Ramos (cell line): Measurements from ENCODE around the gene STIM2.

Experiments used
- in situ Hi-C: fragments of 300-500 bp; cut with MboI; formaldehyde crosslinking; loops from one replicate; pipeline ENCODE4 v1.14.3; 2022; ENCODE audit warnings: low sequenced_read_pairs; ENCODE audit not compliant: unreplicated experiment

The STIM2 gene

DNA sequence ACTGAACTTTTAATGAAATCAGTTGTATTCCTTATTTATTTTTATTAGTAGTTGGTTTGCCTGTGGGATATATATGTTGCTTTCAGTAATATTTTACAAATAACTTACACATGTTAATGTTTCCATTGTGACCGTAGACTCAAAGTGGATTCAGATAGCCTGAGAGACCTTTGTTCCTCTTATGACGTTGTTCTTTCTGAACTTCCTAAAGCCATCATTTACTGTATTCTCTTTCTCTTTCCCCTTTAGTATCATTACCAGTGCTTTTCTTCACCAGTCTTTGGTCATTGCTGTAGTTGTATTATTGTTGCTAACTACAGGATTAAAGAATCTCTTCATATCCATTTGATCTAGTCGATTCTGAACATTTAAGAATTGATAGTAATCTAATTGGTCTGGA, 4.3 kb downstream of the STIM2 start:
- in situ Hi-C loops: no loop called here

DNA sequence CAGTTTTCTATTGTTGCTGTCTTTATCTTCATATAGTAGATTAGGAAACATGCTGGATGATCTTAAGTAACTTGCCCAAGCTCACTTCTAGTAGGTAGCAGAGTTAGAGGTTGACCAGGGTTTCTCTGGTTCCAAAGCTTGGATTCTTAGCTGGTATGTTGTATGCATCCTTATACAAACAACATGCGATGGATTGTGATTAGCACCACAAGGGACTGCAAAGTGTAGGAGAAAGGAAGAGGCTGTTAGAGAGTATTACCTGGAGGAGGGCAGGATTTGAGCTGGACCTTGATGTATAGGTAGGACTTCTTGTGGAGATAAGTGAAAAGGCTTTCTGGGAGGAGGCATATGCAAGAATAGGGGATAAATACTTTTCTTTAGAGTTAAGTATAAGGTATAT, 5.6 kb downstream of the STIM2 start:
- in situ Hi-C loops: no loop called here

DNA sequence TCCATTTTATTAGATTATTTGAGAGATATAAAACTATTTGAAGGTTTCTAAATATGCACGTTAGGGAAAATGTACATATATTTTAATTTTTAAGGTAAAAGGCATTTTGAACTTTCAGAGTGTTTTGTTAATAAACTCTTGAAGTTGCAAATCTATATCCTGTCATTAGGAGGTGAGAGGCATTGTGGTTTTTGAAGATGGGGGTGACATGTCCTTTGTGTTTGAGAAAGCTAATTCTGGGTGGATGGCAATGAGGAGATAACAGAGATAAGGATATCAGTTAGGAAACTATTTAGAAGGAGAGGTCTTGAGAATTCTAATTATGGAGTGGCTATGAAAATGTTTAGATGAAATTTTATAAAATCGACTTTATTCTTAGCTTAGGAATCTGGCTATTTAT, 6.1 kb downstream of the STIM2 start:
- in situ Hi-C loops: no loop called here

DNA sequence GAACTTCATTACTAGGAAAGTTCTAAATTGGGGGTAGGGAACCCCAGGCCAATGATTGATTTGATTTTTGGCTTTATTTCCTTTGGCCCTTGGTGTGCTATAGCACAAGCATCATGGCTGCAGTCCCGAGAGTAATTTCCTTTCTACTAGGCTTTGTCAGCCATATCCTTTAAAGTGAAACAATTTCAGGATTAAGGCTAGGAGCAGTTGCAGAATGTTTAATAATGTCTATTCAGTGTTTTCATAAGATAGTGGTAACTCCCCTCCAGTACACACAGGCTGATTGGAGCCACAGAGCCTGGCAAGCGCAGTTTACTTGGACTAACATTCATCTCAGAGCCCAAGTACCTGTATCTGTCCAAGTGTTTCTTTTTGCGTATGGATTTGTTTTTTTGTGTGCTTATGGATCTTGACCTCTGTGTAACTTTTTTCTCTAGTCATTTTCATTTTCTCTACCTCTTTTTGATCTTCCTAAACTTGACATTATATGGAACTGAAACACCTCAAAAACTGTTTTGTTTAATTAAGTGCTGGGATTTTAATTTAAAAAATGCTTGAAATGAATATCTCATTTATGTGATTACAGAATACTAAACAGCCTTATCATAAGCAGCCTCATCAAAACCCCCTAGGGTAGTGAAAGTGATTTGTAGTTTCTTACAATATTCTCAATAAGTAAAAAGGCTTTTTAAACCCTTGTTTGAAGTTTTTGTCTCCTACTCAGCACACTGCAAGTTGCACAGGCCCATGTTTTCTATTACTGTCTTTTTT, 7.5 kb downstream of the STIM2 start:
- in situ Hi-C loops: no loop called here

DNA sequence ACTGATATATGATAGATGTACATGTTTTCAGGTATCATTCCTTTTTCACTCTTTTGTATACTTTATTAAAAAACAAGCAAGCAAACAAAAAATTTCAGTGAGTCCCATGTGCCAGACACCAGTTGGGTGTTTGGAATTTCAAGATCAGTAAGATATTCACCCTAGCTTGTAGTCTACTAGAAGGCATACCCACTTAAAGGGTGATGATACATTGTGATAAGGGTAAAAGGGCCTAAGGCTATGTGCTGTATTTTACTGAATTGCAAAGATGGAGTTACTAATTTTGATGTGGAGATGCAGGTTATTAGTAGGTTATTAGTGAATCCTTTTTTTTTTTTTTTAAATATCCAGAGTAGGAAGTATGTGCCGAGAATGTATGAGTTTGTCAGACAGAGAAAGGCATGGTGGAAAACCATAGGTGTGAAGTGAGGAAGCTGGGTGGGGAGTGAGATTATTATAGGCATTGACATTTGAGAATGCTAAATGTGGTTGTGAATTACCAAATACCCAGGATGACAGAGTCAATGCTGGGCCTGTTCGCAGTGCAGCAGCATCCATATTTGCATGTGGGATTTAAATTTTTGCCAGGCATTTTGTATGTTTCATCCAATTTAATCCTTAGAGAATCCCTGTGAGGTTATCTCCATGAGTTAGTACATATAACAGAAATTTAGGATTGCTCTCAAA, 10.1 kb downstream of the STIM2 start:
- in situ Hi-C loops: no loop called here

DNA sequence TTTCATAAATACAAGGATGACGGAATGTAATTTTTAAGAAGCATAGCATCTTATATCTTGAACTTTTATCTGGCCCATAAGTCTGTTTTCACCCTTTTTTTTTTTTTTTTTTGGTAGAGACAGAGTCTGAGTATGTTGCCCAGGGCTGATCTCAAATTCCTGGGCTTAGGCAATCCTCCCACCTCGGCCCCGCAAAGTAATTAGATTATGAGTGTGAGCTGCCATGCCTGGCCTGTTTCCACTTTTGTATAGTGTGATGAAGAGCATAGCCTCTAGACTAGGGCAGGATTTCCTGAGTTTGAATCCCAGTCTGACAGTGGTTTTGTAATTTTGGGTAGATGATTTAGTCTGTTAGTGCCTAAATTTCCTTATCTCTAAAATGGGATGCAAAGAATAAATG, 11.0 kb downstream of the STIM2 start:
- in situ Hi-C loops: no loop called here

DNA sequence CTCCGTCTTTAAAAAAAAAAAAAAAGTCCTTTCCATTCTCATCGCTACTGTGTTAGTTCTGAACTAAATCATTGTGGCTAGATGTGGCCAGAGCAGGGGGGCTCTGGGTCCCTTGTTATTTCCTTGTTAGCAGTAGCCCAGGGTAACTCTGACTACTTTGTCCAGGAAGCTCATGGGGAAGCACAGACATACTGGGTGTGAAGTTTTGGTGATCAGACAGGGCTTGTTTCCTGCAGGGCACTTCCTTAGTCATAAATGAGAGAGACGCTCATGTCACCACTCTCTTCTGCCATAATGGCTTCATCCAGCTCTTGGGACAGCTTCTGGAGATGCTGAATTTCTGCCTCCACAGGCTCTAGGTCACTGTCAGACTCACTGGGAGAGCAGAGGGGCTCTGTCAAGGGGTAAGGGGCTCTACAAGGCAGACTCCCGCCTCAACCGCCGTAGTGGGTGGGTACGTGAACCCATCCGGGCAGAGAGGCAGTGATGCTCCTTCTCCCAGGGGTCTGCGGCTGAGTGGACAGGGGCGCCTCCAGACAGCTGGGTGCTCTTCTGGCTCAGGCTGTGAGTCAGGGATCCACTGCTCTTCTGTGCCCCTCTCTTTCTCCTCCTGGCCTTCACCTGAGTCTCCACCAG, 12.9 kb downstream of the STIM2 start:
- in situ Hi-C loops: no loop called here

DNA sequence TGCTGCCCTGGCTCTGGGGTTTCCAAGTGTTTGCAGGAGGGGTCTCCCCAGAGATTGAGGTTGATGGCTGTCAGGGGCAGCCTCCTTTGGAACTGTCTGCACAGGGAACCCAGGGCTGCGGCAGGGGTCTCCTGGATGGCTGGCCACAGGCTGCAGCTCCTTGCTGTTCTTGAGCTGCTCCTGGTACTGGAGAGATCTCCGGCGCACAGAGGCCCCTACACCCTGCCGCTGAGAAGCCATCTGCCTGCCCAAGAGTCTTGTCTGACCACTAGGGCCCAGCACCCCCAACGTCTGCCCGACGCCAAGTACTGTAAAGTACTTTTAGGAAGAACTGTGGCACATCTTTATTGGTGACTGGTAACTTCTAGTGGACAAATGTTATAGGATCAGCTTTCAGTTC, 13.5 kb downstream of the STIM2 start:
- in situ Hi-C loops: no loop called here

DNA sequence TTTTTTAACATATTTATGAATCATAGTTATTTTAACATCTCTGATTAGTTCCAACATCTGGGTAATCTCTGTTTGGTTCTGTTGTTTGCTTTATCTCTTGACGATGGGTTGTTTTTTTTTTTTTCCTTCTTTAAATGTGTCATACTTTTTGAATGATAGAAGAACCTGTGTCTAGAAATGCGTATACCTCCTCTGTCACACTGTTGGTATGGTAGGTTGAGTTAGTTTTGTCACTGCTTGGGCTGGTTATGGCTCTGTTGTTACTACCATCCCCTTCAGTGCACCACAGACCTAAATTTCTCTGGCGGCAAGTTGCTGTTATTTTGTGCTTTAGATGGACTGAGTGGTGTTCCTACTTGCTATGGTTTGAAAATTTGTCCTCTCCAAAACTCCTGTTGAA, 16.8 kb downstream of the STIM2 start:
- in situ Hi-C loops: no loop called here

DNA sequence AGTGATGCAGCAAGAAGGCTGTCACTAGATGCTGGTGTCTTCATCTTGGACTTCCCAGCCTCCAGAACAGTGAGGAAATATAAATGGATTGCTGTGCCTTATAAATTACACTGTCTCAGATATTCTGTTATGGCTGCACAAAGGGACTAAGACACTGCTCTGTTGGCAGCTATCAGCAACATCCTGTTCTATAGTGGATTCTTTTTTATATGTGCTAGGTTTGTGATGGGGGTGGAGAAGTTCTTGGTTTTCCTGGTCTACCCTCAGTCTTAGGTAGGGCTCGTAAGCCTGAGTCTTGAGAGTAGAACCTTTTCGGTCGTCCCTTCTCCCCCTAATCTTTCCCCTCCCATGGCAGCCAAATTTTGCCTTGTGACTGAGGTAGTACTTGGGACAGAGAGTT, 17.3 kb downstream of the STIM2 start:
- in situ Hi-C loops: no loop called here

DNA sequence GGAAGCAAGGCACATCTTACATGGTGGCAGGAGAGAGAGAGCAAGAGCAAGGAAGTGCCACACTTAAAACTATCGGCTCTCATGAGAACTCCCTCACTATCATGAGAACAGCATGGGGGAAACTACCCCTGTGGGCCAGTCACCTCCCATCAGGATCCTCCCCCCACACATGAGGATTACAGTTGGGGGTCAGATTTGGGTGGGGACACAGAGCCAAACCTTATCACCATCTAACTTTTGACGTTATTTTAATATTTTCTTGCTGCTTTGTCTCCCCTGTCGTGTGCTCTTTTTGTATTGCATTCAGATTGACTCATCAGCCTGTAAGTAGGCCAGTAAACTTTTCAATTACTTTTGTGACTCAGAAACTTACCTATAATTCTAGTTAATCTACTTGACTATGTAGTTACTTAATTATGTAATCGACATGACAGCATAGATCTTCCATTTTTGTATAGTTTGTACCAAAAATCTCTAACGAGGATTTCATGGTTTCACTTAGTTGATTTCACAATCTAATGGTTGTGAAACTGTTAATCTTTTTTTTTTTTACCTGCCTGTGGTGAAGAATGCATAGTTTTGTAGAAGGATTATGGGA, 18.3 kb downstream of the STIM2 start:
- in situ Hi-C loops: no loop called here

DNA sequence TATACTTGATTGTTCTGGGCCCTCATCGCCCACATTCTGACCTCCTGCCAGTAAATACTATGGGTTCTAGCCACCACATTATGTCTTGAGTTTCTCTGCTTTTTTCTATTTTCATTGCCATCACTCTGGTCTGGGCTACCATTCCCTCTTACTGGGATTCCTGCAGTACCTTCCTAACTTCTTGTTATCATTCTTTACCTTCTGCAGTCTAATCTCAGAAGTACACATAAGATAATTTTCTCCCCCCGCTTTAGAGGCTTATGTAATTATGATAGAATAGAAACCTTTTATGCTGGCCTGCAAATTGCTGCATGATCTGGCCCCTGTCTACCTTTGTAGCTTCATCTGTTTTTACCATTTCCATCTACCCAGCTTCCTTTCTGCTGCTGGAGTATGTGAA, 19.2 kb downstream of the STIM2 start:
- in situ Hi-C loops: loop anchor here (10.0 kb wide), 1 partner anchor 115 kb away; no protein-coding TSS in a partner anchor

DNA sequence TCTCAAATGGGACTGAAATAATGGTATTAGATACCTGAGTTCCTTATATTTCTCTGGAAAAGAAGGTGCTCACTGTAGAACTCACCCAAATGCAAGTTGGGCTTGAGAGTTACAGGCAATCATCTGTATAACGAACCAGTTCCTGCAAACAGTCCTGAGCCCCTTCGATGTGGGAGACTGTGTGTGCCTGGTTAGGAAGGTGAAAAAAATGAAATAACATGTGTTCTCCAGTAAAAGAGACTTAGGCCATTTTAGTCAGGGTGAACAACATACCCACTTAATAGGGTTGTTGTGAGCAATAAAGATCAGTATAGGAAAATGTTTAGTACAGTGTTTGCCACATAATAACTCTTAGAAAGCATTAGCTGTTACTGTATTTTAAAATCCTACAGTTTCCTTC, 23.4 kb downstream of the STIM2 start:
- in situ Hi-C loops: loop anchor here (10.0 kb wide), 1 partner anchor 111 kb away; no protein-coding TSS in a partner anchor

DNA sequence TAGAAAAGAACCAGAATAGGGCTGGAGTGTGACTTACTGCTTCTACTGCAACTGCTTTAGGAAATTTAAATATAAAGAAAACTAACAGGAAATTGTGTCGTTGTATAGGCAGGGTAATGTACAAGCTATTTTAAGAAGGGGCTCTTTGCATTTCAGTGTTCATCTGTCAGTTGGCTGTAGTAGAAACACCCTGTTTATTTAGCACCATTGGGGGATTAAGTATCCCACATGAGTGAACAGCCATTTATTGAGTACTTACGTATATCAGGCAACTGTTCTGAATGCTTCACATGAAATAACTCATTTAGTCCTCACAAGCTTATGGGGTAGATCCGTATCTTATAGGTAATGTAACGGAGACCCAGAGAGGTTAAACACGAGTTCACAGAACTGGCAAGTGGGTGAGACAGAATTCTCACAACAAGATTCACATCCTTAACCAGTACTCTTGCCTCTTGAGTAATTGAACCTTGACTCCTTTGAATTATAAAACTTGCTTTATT, 23.9 kb downstream of the STIM2 start:
- in situ Hi-C loops: loop anchor here (10.0 kb wide), 1 partner anchor 110 kb away; no protein-coding TSS in a partner anchor

DNA sequence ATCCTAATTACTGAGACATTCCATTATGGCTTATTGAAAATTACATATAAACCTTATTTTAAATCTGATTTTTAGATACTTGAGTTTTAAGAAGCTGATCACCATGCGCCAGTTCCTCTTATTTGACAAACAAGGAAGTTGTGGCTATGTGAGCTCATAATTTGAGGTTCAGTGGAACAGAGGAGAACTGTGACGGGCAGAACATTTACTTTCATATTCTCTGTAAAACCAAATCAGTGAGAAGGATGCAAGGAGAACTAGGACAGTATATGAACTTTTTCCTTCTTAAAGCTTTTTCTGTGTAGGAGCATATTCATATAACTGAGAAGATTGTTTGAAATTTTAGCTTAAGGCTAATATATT, 25.3 kb downstream of the STIM2 start:
- in situ Hi-C loops: loop anchor here (10.0 kb wide), 1 partner anchor 109 kb away; no protein-coding TSS in a partner anchor

DNA sequence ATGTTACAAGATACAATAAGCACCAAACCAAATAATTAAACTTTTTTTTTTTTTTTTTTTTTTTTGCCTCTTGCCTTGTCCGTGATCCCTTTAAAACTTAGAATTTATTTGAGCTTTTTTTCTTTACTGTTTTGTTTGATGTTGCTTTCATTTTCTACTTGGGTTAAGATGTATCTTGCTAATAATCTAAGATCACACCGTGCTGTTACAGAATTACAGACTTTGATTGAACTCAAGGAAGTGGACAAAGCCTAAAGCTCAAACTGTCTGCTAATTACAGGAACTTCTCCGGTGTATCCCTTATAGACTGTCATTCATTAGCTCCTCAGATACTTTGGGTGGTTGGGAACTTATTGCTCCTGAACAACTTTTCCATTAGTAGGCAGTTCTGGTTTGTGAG, 26.5 kb downstream of the STIM2 start:
- in situ Hi-C loops: loop anchor here (10.0 kb wide), 1 partner anchor 108 kb away; no protein-coding TSS in a partner anchor

DNA sequence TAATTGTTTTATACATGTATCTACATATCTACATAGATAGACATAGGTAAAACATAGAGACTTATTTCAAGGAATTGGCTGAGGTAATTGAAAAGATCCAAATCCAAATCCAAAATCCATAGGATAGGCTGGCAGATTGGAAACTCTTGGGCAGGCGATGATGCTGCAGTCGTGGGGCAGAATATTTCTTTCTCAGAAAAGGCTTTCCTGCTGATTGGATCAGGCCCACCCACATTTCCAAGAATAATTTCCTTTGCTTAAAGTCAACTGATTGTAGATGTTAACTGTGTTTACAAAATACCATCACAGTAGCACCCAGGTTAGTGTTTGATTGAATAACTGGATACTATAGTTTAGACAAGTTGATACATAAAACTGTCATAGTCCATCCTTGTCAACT, 27.2 kb downstream of the STIM2 start:
- in situ Hi-C loops: loop anchor here (10.0 kb wide), 1 partner anchor 107 kb away; no protein-coding TSS in a partner anchor

DNA sequence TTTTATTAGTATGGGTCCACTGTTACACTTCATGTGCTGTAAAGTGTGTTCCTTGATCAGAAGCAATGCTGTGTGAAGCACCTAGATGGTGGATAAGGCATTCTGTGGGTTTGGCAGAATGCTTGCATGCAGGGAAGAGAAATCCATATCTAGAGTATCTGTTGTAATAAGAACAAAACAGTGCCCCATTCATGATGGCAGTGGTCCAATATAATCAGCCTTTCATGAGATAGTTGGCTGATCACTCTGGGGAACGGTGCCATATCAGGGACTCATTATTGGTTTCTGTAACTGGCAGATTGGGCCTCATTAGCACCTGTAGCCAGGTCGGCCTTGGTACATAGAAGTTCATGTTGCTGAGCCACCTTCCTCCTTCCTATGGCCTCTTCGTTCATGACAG, 28.7 kb downstream of the STIM2 start:
- in situ Hi-C loops: loop anchor here (10.0 kb wide), 1 partner anchor 105 kb away; no protein-coding TSS in a partner anchor

DNA sequence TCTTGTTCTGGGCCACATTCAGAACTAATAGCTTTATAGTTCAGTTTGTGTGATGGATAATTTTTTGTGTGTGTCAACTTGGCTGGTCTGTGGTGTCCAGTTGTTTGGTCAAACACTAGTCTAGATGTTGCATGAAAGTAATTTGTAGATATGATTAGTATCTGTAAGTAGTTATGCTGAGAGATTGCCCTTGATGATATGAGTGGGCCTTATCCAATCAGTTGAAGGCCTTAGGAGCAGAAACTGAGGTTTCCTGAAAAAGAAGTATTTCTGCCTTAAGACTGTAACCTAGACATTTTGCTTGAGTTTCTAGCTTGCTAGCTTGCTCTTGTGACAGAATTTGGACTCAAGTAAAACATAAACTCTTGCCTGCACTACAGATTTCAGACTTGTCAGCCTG, 30.4 kb downstream of the STIM2 start:
- in situ Hi-C loops: no loop called here

DNA sequence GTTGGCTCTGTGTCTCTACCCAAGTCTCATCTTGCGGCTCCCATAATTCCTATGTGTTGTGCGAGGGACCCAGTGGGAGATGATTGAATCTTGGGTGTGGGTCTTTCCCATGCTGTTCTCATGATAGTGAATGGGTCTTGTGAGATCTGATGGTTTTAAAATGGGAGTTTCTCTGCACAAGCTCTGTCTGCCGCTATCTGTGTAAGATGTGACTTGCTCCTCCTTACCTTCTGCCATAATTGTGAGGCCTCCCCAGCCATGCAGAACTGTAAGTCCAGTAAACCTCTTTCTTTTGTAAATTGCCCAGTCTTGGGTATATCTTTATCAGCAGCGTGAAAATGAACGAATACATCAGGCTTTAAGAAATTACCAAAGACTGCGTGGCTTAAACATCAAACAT, 31.2 kb downstream of the STIM2 start:
- in situ Hi-C loops: no loop called here
